Vagina (tissue), 2 donors: ENCODE results near the gene MAML3.

Experiments used
- CTCF ChIP-seq, 3 experiments: fragments of 450-650 bp in 2 of 3; fragments of 200-600 bp in 1 of 3; sonication (generic) in 1 of 3; IDR thresholded peaks; one replicate each; pipeline ENCODE4 v1.5.1; 2017 to 2019; ENCODE audit warnings: antibody characterized with exemption in 3 of 3, mild to moderate bottlenecking in 2 of 3, moderate library complexity in 2 of 3
- POLR2A ChIP-seq, 2 donors: fragments of 450-650 bp; IDR thresholded peaks; one replicate each; pipeline ENCODE4 v1.6.1; 2017; ENCODE audit warnings: antibody characterized with exemption in 2 of 2, mild to moderate bottlenecking in 2 of 2, moderate library complexity in 2 of 2

- no peak for TF ChIP-seq CTCF (IDR thresholded peaks at IDR 0.05)
- TF ChIP-seq POLR2A (IDR thresholded peaks at IDR 0.05): no peak
Measured at GRCh38 chr4:139857977-139858376, 296.0 kb downstream of the MAML3 start.
